H1 (cell line): ENCODE measurements around the gene DGCR6L. TPM values are rescaled to one million over a fixed set of nuclear protein-coding genes. Genes with fewer than 3 reads are reported as not detected.

Experiments used
- CEBPB ChIP-seq: IDR thresholded peaks from 2 replicates; pipeline ENCODE4 v1.6.1; 2012; ENCODE audit warnings: low read depth, low read length
- EGR1 ChIP-seq: IDR thresholded peaks from 2 replicates; pipeline ENCODE4 v1.6.1; 2011; ENCODE audit warnings: low read depth, low read length, borderline replicate concordance
- POLR2A ChIP-seq, 2 experiments: IDR thresholded peaks; 1 replicate in 1 of 2; 2 replicates in 1 of 2; pipeline ENCODE4 v1.6.1; 2011; ENCODE audit warnings: low read depth in 2 of 2, low read length in 2 of 2, mild to moderate bottlenecking in 2 of 2; ENCODE audit errors: control extremely low read depth in 1 of 2
- POLR2AphosphoS5 ChIP-seq: IDR thresholded peaks from 2 replicates; pipeline ENCODE4 v1.6.1; 2011; ENCODE audit warnings: low read depth, low read length
- SP4 ChIP-seq: IDR thresholded peaks from 2 replicates; pipeline ENCODE4 v1.6.1; 2012; ENCODE audit warnings: low read length, inconsistent platforms
- polyA plus RNA-seq, 7 experiments: library from polyadenylated mRNA; depleted of rRNA in 3 of 7; stranded (reverse) in 5 of 7; unstranded in 2 of 7; fragments of >200 nt in 5 of 7; fragments of 200-250 nt in 2 of 7; gene quantifications; 1 replicate in 5 of 7; 2 replicates in 1 of 7; 4 replicates in 1 of 7; pipeline versions ENCODE4 v1.2.1 to v1.2.3, GENCODE V29; 2011 to 2013; ENCODE audit warnings: missing spikeins in 2 of 7, mixed read lengths in 2 of 7
- total RNA-seq: library from RNA; stranded (reverse); fragmentation: NEBNext Ultra II Directional; extraction: Animal tissue kit (Norgen Biotek cat#: 25700); gene quantifications from 2 replicates; pipeline ENCODE4 v1.2.1, GENCODE V29; 2021
- TF ChIP-seq, protein P1 (sequence below): fragments of 300-600 bp; sonication (generic); IDR thresholded peaks from 2 replicates; pipeline ENCODE4 v1.7.1; 2012; ENCODE audit warnings: low read length, moderate library complexity, mild to moderate bottlenecking, inconsistent platforms; ENCODE audit not compliant: insufficient replicate concordance
- TF ChIP-seq, protein P2 (sequence below): IDR thresholded peaks from 2 replicates; pipeline ENCODE4 v1.6.1; 2012; ENCODE audit warnings: low read length, inconsistent platforms

DGCR6L gene
- total and polyA plus RNA-seq, 2 of the 8 experiments (the other 6 are each of a cell fraction or from before 2014, with no cell fraction given) = 43.6 to 72.6 TPM

DNA sequence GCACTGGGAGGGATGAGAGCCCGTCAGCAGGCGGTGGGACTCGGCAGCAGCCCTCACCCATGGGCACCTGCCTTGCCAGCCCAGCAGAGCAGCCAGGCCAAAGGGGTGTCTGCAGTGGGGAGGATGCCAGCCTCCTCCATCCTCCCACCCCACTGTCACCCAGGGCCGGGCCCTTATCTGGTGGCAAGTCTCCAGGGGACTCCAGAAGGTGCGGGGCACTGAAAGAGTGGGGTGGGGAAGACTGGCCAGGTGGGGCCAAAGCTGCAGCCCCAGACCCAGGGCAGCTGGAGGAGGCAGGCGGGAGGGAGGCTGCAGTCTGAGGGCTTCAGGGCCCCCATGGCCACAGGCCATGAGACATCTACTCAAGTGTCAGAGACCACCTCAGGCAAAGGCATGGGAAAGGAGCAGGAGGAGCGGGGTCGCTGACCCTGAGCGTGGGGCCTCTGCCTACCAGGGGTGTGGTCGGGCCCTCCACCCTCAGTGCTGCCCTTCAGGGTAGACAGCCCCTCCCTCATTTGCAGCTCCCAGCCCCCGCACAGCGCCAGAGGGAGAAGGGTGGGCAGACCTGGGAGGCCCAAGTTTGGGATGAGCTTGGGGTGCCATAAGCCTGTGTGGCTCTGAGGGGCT, 3.5 kb downstream of the DGCR6L start (continued):
- no peak for TF ChIP-seq POLR2AphosphoS5
- TF ChIP-seq, protein P1, sequence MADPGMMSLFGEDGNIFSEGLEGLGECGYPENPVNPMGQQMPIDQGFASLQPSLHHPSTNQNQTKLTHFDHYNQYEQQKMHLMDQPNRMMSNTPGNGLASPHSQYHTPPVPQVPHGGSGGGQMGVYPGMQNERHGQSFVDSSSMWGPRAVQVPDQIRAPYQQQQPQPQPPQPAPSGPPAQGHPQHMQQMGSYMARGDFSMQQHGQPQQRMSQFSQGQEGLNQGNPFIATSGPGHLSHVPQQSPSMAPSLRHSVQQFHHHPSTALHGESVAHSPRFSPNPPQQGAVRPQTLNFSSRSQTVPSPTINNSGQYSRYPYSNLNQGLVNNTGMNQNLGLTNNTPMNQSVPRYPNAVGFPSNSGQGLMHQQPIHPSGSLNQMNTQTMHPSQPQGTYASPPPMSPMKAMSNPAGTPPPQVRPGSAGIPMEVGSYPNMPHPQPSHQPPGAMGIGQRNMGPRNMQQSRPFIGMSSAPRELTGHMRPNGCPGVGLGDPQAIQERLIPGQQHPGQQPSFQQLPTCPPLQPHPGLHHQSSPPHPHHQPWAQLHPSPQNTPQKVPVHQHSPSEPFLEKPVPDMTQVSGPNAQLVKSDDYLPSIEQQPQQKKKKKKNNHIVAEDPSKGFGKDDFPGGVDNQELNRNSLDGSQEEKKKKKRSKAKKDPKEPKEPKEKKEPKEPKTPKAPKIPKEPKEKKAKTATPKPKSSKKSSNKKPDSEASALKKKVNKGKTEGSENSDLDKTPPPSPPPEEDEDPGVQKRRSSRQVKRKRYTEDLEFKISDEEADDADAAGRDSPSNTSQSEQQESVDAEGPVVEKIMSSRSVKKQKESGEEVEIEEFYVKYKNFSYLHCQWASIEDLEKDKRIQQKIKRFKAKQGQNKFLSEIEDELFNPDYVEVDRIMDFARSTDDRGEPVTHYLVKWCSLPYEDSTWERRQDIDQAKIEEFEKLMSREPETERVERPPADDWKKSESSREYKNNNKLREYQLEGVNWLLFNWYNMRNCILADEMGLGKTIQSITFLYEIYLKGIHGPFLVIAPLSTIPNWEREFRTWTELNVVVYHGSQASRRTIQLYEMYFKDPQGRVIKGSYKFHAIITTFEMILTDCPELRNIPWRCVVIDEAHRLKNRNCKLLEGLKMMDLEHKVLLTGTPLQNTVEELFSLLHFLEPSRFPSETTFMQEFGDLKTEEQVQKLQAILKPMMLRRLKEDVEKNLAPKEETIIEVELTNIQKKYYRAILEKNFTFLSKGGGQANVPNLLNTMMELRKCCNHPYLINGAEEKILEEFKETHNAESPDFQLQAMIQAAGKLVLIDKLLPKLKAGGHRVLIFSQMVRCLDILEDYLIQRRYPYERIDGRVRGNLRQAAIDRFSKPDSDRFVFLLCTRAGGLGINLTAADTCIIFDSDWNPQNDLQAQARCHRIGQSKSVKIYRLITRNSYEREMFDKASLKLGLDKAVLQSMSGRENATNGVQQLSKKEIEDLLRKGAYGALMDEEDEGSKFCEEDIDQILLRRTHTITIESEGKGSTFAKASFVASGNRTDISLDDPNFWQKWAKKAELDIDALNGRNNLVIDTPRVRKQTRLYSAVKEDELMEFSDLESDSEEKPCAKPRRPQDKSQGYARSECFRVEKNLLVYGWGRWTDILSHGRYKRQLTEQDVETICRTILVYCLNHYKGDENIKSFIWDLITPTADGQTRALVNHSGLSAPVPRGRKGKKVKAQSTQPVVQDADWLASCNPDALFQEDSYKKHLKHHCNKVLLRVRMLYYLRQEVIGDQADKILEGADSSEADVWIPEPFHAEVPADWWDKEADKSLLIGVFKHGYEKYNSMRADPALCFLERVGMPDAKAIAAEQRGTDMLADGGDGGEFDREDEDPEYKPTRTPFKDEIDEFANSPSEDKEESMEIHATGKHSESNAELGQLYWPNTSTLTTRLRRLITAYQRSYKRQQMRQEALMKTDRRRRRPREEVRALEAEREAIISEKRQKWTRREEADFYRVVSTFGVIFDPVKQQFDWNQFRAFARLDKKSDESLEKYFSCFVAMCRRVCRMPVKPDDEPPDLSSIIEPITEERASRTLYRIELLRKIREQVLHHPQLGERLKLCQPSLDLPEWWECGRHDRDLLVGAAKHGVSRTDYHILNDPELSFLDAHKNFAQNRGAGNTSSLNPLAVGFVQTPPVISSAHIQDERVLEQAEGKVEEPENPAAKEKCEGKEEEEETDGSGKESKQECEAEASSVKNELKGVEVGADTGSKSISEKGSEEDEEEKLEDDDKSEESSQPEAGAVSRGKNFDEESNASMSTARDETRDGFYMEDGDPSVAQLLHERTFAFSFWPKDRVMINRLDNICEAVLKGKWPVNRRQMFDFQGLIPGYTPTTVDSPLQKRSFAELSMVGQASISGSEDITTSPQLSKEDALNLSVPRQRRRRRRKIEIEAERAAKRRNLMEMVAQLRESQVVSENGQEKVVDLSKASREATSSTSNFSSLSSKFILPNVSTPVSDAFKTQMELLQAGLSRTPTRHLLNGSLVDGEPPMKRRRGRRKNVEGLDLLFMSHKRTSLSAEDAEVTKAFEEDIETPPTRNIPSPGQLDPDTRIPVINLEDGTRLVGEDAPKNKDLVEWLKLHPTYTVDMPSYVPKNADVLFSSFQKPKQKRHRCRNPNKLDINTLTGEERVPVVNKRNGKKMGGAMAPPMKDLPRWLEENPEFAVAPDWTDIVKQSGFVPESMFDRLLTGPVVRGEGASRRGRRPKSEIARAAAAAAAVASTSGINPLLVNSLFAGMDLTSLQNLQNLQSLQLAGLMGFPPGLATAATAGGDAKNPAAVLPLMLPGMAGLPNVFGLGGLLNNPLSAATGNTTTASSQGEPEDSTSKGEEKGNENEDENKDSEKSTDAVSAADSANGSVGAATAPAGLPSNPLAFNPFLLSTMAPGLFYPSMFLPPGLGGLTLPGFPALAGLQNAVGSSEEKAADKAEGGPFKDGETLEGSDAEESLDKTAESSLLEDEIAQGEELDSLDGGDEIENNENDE = no peak
- no peak for TF ChIP-seq POLR2A (IDR thresholded peaks at IDR 0.05; ENCODE audit: control extremely low read depth in 1 of 2, low read depth in 2 of 2, low read length in 2 of 2)
- no peak for TF ChIP-seq CEBPB
- no peak for TF ChIP-seq SP4
- TF ChIP-seq, protein P2, sequence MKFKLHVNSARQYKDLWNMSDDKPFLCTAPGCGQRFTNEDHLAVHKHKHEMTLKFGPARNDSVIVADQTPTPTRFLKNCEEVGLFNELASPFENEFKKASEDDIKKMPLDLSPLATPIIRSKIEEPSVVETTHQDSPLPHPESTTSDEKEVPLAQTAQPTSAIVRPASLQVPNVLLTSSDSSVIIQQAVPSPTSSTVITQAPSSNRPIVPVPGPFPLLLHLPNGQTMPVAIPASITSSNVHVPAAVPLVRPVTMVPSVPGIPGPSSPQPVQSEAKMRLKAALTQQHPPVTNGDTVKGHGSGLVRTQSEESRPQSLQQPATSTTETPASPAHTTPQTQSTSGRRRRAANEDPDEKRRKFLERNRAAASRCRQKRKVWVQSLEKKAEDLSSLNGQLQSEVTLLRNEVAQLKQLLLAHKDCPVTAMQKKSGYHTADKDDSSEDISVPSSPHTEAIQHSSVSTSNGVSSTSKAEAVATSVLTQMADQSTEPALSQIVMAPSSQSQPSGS = no peak
- no peak for TF ChIP-seq EGR1
